G401 (cell line): ENCODE data around the gene AMOTL2. TPM values are rescaled to one million over a fixed set of nuclear protein-coding genes. Genes with fewer than 3 reads are reported as not detected.

Experiments
- DNase-seq: peaks from one replicate; pipeline ENCODE4 v3.0.0-alpha.2; 2015; ENCODE audit warnings: low spot score
- in situ Hi-C: cut with HindIII; loops from 2 replicates; pipeline ENCODE4 v1.10.0; 2016; ENCODE audit warnings: low sequenced_read_pairs, mixed read lengths
- total RNA-seq: library from RNA; depleted of rRNA; stranded (reverse); fragments of >200 nt; shearing (Covaris generic); gene quantifications from 2 replicates; pipeline ENCODE4 v1.2.3, GENCODE V29; 2014

AMOTL2 gene
- total RNA-seq, 1 experiment from 2014 or later: 190 TPM

DNA sequence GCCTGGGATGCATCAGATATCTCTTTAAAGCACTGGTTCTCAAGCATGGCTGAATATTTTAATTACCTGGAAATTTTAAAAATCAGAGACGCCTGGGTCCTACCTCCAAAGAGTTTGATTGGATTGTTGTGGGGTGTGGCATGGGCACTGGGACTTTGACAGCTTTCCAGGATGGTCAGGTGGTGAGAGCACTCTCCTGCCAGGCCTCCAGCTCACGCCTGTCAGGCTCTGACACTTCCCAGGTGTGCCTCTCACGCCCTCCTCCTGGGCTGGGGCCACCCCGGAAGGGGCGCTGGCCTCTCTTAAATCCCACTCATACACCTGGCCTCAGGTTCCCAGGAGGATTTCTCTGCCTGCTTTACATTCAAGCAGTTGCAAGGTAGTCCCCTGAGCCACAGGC is 48.5 kb downstream of the AMOTL2 start:
- in situ Hi-C loops: no loop called here
- no peak for DNase-seq

DNA sequence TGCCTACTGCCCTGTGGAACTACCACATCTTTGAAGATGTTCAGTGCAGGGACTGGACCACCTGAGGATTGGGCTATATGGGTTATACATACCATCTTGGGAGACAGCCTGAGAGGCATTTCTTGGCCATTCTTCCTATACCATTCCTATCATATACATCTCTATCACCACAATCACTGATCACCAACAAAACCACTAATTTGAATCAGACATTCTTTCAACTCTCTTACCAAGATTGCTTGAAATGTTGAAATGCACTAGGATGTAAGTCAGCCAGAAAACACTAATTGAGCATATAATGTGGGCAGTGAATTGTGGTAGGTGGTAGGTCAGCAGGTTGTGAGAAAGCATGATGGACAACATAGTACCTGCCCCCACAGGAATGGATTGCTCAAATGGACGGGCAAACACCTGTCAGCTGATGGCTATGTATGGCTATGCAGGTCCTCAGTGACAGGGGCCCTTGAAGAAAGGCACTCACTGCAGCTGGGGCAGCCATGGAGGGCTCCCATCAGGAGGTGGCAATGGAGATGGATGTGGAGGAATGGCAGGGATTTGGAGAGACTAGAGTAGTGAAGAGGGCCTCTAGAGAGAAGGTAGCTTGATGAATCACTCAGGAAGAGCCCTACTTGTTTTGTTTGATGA is 49.1 kb downstream of the AMOTL2 start:
- in situ Hi-C loops: no loop called here

DNA sequence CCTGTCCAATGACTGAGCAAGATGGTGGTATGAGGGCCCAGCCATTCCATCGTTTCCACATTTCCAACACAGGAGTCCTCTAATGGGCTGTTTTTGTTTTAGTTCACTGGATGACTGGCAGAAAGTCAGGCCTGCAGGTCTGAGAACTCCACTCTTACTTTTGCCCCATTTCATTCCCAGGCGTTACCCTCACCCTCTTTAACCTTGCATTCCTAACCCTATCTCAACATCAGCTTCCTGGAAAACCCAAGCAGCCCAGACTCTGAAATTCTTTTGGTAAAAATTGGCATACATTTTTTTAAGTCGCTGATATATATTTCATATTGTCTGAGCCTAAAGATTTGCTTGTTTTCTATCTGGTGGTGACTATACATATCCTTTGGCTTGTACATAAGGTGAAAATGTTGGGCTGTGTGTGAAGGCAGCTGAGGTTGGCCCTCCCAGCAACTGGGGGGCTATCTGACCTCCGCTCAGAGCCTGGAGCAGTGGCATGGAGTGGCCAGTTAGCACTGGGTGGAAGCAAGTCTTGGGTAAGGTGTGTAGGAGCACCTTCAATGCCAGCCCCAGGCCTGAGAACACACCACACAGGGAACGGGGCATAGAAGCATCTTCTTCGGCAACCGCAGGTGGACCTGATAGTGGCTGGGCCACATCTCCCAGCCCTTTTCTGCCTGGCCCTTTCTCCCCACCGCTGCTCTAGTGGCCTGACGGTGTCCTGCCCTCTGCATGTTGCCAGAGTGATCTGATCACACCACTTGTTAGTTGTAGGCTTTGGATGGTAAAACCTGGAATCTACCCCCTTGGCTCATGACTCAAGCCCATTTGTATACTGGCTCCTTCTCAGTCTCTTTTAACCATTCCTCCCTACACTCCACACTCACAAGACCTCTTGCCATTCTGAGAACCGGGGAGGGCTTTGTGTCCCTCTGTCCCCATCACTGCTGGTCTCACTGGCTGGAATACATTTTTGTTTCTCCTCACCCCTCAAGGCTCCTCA is 50.0 kb downstream of the AMOTL2 start:
- no peak for DNase-seq
- in situ Hi-C loops: no loop called here

More for the DNA sequence above, 49.1 kb downstream of the AMOTL2 start:
- DNase-seq: no peak

DNA sequence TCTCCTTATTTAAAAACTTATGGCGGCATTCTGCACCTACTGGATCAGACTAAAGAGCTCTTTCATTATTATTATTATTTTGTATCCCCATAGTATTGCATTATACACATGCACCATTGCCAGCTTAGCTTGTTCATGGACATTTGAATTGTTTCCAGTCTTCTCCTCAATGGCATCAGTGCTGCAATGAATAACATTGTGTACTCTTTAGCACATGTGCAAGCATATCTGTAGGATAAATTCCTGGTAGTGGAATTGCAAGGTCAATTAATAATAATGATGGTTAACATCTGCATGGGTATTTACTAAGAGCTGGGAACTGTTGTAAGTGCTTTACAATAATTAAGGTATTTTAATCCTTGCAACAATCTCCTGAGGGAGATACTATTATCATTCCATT is 52.0 kb downstream of the AMOTL2 start:
- in situ Hi-C loops: no loop called here
- no peak for DNase-seq

DNA sequence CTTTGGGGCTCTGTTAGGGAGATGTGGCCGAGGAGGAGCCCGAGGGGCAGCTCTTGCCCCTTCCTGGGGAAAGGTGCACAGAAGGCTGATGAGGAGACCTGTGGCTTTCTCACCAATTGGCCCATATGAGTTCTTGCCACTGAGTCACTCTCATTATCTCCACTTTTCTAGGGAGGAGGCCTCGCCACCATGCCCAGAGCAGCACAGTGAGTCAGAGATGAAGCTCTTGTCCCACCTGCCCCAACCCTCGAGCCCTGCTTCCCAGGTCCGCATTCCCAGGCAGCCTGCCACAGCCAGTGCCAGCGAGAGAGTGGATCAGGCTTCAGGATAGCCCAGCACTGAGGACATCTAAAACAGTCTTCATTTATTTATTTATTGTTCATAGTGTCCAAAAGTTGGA is 53.5 kb downstream of the AMOTL2 start:
- DNase-seq: no peak
- in situ Hi-C loops: no loop called here

DNA sequence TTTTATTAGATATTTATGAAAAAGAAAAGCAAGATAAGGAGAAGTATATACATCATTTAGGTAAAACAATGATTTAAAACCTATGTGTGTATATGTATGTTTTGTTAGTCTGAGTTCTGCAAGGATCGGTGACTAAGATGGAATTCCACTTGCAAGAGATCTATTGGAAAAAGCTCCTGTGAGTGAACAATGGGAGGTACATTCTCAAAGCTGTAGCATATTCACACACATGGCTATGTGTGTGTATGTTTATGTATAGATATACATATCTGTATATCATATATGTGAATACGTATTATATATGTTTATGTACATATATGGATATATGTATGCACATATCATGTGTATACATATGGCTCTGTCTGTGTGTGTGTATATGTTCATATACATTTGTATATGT is 54.3 kb downstream of the AMOTL2 start:
- DNase-seq: no peak
- in situ Hi-C loops: no loop called here

DNA sequence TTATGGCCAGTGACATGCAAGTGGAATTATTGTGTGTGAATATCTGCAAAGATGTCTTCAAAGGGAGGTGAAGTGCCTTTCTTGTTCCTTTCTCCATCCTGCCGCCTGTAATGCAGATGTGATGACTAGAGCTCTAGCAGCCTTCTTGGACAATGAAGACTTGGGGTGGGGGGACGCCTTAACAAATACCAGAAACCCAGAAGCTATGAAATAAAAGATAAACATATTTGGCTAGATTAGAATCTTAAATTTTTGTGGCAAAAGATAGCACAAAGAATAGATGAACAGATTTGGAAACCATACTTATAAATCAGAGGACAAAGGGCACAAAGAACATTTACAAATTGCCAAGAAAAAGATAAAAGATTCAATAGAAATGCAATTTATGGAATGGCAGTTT is 56.1 kb downstream of the AMOTL2 start:
- in situ Hi-C loops: no loop called here
- no peak for DNase-seq

DNA sequence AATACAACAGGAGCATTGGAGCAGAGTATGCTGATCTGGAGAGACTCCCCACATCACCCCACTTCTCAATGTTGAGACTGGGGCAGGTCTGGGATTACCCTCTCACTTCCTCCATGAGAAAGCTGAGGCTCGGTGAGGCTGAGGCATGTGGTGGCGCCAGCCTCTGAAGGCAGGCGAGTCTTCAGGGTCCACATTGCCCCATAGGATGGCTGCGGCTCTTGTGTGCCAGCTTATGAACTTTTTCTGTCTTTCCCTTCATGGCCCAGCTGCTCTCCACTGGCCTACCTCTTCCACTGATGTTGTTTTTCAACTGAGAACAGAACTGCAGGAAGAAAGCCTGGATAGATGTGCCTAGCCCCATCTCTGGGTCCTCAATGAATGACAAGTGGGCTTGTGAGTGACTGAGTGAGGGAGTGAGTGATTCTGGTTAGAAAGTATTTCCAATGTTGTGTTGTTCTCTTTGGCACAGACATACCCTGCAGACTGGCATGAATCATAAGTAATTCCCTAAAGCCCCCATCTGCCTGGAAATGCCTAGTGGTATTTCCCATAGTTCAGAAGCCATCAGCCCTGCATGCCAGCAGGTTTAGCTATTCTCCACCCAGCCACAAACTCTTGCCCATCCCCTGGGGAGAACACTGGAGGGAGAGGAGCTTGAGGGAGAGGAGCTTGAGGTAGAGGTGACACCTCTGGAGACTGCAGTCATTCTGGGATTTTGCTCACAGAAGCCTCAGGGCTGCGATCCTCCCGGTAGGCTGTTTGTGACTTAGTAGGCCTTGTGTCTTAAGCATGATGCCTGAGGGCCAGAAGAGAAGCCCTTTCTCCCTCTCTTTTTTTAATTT is 56.9 kb downstream of the AMOTL2 start:
- DNase-seq: no peak
- in situ Hi-C loops: no loop called here

DNA sequence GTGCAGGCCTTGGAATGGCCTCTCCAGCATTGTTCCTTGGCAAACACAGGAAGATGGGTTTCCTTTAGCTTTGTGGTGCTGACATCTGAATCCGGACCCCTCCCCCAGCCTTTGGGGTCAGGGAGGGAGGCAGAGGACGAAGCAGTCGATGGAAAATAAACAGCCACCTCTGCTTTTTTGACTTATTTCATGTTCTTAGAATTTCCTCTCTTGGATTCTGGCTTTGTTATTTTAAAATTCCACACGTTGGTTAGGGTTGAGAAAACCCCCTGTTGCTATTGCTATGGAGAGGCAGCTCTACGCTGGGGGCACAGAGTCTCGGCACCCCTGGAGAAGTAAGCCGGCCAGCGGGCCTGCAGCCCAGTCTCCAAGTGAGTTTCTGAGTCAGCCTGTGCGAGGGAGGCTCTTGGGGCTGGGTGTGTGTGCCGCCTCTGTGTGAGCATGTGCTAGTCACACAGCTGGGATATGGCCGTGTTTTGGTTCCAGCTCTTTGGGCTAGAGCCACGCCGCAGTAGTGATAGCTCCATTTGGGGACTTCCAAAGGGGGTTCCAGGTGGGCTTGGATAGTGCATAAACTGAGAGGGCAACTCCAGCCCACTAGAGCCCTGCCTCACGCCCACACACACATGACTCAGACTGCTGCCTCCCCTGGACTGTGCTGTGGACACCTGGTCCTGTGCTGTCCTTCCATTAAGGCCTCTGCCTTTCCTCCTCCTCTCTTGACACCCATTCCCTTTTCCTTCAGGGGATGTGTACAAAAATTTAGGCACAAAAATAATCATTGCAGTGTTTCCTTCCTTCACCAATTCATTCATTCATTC is 58.8 kb downstream of the AMOTL2 start:
- in situ Hi-C loops: no loop called here
- DNase-seq: no peak

DNA sequence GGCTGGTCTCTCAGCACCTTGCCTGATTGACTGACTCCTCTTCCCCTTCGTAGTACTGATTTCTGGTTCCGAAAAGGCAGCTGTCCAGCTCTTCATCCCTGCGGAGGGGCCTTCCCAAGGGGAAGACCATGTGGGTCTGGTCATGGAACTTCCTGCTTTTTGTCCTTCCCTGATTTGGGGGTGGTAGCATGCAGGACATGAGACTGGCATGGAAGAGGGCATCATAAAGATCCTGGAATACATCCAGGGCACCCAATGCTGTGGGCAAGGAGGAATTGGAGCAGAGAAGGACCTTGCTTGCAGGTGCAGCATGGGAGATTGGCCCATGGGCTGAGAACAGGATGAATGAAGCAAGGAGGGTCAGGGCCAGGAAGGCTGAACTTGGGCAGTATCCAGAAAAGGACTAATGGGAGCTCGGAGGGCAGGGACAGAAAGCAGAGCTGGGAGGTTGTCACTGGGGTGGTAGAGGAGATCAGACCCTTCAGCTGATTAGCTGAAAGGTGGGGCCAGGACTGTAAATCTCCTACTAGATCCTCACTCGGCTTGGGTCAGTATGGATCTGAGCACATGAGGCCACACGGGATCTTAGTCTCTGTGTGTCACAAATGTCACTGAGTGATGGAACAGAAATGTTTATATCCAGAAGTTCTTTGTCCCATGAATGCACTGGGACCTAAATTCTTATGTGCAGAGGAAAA is 59.5 kb downstream of the AMOTL2 start:
- in situ Hi-C loops: no loop called here
- no peak for DNase-seq

DNA sequence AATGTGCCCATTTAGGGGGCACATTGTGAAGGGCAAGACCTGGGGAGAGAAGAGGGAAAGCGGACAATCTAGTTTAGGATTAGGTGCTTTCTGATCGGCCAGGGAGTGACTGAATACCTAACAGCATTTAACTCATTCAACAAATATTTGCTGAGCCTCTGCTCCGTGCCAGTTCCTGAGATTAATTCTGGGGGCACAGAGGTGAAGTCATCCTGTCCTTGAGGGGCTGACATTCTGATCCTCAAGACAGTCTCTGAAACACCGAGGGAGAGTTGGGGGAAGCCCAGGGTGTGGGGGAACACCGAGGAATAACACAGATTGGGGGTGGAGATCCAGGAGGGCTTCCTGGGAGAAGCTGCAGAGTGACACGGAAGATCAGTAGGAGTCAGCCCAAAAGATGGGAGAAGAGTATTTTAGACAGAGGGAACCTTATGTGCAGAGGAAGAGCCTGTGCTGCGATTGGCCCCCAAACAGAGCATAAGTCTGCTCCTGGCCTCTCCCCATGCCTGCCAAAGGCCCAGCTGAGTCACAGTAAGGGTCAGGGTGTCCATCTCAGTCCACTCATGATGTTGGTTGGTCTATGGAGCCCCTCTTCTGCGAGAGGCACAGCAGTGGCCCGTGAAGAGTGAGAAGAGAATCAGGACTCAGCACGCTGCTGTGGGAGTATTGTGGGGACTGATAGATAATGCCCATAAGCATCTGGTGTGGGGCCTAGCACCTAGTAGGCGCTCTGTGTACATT is 60.2 kb downstream of the AMOTL2 start:
- no peak for DNase-seq
- in situ Hi-C loops: no loop called here

DNA sequence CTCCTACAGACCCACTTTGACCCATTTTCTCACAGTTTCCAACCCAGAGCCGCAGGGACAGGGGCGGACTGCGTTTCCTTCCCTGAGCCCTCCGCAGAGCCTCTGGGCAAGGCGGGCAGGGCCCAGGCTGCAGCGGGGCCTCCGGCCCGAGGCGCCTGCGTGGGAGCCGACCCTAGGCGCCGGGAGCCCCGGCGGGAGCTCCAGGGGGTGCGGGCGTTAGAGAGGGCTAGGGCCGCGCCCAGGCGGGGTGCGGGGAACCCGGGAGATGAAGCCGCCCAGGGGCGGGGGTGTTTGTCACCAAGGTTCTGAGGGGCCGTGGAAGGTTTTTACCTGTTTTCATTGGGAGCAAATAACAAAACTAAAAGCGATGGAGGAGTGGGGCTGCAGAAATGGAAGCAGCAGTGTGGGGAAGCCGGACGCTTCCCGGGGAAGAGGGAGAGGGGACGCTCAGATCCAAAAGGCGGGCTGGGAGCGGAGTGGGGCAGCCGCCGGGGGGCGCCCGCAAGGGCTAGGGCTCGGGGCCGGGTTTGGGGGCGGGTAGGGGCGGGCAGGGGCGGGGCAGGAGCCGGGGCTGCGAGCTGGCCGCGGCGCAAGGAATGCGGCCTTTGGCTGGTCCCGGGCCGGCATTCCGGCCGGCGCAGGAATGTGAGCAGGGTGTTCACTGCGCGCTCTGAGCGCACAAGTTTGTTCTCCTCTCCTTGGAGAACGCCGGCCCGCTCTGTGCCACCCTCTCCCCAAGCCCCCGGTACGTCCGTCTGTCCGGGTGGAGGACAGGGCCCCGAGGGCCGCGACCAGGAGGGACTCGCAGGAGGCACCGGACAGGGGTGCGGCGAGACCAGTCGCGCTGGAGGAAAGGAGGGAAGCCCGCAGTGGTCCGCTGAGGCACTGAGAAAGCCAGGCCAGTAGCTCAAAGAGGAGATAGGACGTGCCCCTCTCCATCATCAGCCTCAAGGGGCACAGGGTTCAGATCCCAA is 61.1 kb downstream of the AMOTL2 start:
- no peak for DNase-seq
- in situ Hi-C loops: no loop called here

DNA sequence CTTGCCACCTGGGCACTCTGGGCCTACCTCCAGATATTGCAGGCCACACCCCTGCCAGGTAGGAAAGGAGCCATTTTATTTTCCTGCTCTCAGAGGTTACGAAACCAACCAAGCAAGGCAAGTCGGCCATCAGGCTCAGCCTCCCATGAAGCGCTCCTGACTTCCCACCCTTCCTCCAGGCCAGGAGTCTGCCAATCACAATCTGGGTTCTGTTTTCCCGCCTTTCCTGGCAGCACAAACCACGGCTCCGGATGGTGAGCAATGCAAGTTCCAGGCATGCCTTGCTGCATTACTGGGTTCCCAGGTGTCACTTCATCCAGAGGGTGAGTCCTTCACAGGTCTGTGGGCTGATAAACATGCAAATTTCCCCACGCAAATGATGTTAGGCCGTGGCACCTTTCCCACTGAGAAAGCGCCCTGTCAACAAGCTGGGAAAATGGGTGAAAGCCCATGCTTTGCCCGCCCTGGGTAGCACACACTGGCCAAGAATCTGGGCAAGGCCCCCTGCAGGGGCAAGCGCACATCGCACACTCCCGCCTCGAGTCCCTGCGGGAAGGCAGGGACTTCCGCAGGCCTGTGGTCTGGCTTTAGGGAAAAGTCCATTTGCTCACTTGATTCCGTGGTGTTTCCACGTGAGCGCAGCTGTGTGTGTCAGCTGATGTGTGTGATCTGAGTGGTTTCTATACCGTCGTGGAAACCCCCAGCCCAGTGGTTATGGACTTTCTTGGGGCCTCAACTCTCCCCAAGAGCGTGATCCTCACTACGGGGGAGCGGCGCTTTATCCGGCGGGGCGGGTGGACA is 62.0 kb downstream of the AMOTL2 start:
- in situ Hi-C loops: no loop called here
- peak; percentile 55 for DNase-seq

DNA sequence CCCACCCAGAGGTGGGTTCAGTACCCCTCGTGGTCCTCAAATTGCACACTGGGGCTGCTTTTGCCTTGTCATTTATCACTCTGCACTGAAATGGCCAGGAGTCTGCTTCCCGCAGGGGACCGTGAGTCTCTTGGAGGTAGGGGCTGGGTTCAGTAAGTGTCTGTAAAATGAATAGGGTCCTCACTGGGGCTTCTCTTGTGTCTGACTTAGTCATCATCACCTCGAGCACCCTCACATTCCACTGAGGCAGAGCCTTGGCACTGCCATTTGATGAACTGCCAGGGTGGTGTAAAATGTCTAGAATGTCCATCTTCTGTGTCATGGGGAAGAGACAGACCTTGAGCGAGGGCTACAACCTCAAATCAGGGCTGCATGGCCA is 62.6 kb downstream of the AMOTL2 start:
- DNase-seq: no peak
- in situ Hi-C loops: no loop called here

DNA sequence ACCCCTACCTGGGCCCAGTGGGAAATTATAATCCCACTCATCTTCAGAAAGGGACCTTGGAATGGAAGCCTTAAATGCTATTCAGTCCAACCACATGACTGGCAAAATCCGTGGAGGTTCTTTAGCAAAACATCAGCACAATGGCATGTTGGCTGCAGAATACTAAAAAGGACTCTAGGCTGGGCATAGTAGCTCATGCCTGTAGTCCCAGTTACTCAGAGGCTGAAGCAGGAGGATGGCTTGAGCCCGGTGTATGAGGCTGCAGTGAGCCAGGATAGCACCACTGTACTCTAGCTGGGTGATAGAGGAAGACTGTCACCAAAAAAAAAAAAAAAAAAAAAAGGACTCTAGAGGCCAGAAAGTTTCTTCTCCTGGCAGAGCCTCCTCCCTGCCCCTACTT is 63.0 kb downstream of the AMOTL2 start:
- DNase-seq: no peak
- in situ Hi-C loops: no loop called here
